Retinal pigment epithelial cell (primary cell): Measurements from ENCODE around the gene ALDH18A1.

Experiments
- DNase-seq: peaks from one replicate; pipeline ENCODE4 v3.0.0-alpha.2; 2010; ENCODE audit warnings: low read depth
- H3K4me3 ChIP-seq: 2 replicates; pipeline ENCODE4 v1.5.1; 2011; ENCODE audit warnings: mild to moderate bottlenecking, low read length, control low read depth, moderate library complexity
- CTCF ChIP-seq: conservative IDR thresholded peaks from 2 replicates; pipeline ENCODE4 v1.5.1; 2011; ENCODE audit warnings: low read depth, low read length, control low read depth, inconsistent platforms

Gene ALDH18A1

GRCh38 chr10:95588025-95588424 lies 68.5 kb downstream of the ALDH18A1 start:
- no peak for TF ChIP-seq CTCF
- no peak for DNase-seq
- no peak overlapping the region for H3K4me3 ChIP-seq

GRCh38 chr10:95579835-95580535 lies 76.5 kb downstream of the ALDH18A1 start:
- no peak for DNase-seq
- no peak overlapping the region for H3K4me3 ChIP-seq
- TF ChIP-seq CTCF = no peak

- no peak overlapping the region for H3K4me3 ChIP-seq
- no peak for DNase-seq
- TF ChIP-seq CTCF = no peak
These were observed 77.2 kb downstream of the ALDH18A1 start for GRCh38 chr10:95579292-95579691.

- H3K4me3 ChIP-seq = no peak overlapping the region
- no peak for TF ChIP-seq CTCF
- DNase-seq = no peak
These were observed 77.9 kb downstream of the ALDH18A1 start for GRCh38 chr10:95578619-95579018.

GRCh38 chr10:95574649-95575365 lies 81.7 kb downstream of the ALDH18A1 start:
- TF ChIP-seq CTCF = no peak
- no peak for DNase-seq
- H3K4me3 ChIP-seq = no peak overlapping the region

- H3K4me3 ChIP-seq = no peak overlapping the region
- no peak for TF ChIP-seq CTCF
- DNase-seq = peak; percentile 11
These were observed 82.4 kb downstream of the ALDH18A1 start for GRCh38 chr10:95573964-95574604.
